ENCODE data around the gene KRT9.

DNA sequence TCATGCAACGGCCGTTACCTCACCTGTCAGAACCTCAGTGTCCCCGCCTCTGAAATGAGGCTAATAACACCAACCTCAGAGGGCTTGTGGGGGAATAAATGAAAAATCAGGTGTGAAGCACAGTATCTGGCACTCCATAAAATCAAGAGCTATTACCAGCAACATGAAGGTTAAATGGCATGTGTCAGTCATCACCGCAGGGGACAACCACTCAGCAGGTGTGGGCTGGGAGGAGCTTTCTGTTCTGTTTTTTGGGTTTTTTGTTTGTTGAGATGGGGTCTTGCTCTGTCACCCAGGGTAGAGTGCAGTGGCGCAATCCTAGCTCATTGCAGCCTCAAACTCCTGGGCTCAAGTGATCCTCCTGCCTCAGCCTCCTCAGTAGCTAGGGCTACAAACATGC is 26.9 kb downstream of the KRT9 start:
- TF ChIP-seq, protein P1, sequence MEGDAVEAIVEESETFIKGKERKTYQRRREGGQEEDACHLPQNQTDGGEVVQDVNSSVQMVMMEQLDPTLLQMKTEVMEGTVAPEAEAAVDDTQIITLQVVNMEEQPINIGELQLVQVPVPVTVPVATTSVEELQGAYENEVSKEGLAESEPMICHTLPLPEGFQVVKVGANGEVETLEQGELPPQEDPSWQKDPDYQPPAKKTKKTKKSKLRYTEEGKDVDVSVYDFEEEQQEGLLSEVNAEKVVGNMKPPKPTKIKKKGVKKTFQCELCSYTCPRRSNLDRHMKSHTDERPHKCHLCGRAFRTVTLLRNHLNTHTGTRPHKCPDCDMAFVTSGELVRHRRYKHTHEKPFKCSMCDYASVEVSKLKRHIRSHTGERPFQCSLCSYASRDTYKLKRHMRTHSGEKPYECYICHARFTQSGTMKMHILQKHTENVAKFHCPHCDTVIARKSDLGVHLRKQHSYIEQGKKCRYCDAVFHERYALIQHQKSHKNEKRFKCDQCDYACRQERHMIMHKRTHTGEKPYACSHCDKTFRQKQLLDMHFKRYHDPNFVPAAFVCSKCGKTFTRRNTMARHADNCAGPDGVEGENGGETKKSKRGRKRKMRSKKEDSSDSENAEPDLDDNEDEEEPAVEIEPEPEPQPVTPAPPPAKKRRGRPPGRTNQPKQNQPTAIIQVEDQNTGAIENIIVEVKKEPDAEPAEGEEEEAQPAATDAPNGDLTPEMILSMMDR (IDR thresholded peaks at IDR 0.05) = no peak
- TF ChIP-seq POLR2A (IDR thresholded peaks at IDR 0.05) = no peak
